ENCODE results near the gene SLC8A3.

The SLC8A3 gene

GRCh38 chr14:70113211-70113610, 75.5 kb downstream of the SLC8A3 start:
- DNase-seq, result no peak

DNA sequence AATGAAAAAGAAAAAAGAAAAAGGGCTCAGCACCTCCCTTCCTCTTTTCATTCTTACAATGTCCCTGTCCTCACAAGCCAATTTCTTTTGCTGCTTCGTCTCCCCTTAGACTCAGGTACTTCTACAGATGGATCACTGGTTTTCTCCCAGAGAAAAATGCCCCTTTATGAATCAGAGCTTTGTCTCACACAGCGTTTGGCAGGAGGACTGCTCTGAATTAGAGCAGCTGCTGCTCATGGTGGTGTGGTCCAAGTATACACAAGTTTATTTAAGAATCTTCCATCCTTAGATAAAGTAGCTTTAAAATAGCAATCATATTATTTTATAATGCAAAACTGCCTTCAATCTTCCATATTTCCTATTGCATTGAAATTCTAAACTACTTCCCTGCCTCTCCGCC, 80.3 kb downstream of the SLC8A3 start:
- DNase-seq, result no peak

GRCh38 chr14:70107309-70107708, 81.4 kb downstream of the SLC8A3 start:
- DNase-seq, result no peak

DNA sequence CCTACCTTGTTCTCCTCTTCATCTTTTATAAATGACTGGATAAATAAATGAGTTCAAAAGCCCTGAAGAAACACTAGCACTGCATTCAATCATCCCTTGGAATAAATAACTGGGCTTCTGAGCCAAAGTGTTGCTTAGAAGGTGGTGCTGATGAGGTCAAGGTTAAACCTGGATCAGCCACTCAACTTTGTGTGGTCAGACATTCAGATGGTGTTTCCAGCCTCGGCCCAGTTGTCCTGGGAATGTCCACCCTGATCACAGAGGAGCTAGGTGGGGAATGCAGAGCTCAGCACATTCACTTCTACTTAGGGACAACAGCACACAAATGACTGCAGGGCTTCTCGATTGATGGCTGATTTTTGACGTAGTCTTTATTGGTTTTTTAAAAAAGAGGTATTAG, 88.7 kb downstream of the SLC8A3 start:
- no peak for DNase-seq

DNA sequence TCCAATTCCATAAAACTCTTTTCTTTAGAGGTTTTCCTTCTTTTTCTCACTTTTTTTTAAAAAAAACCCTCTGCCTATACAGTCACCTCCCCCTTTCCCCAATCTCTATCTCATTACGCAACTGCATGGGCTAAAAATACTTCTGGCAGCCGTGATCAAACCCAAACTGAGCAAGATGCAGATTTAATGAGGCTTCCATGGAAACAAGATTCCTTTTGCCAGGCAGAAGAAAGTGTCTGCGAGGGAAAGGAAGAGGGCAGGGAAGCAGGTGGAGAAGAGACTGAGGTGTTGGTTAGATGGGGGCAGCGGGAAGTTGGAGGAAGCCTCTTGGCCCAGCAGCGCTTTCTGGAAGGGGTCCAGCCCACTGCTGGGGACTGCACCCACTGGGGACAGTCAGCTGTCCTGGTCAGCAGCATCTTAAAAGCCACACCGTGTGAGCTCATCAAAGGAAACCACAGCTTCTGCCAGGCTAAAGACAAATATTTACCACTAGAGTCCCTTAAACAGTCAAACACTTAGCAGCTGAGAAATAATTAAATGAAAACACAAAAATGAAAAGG, 90.4 kb downstream of the SLC8A3 start:
- DNase-seq, result no peak

DNA sequence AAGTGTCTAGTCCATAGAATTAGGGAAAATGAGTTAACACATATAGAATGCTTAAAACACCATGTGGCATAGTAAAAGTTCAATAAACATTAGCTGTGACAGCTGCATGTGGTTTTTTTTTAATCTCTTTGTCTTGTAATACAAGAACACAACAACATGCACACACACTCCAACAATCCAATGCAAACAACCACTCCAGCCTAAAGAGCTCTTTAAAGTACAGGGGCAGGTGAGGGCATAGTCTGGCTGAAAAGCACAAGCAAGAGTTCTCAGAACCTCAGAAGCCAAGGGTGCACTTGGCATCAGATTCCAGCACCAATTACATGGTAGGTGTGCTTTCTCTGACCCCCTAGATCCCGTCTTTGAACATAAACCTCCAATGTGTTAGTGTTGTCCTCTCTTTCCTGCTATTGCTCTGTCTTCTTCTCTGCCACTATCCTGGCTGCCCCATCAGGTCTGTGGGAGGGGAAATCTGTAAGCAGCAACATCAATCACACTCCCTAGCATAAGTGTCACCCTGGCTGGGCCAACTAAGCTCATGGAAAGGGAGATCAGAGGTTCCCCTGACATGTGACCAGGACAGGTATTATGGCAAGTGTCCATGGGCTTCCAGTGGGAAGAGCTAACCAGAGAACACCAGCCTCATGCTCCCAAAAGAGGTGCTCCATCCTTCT, 91.0 kb downstream of the SLC8A3 start:
- DNase-seq, result no peak

DNA sequence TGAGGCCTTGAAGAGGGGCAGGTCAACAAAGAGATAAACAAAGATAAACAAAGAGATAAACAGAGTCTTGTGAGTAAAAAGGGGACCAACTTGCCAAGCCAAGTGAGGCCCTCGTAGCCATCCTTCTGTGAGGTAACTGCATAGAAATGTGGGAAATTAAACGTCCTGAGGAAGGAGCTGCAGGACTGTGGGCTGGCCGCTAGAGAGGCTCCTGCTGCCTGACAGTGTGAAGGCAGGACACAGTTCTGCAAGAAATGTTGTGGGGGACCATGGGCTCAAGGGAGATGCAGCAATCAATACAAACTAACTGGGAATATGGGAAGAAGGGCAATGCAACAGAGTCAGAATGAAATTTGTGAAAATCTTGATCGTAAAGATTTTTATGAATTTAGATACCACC, 91.9 kb downstream of the SLC8A3 start:
- peak; percentile 29 for DNase-seq

DNA sequence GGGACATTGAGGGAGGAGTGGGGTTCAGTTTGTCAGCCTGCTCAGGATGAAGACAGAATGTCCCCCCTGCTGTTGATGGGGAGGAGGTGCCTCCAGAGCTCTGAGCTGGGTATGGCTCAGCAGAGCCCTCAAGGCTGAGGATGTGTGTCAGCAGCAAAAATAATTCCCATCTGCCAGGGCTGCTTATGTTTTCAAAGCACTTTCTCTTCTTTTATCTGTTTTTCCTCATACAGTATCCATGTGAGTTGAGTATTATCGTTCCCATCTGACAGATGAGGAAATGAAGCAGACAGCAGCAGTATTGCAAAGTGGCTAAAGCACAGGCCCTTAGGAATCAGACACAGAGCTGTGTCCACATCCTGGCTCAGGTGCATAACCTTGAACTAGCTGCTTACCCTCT, 94.1 kb downstream of the SLC8A3 start:
- DNase-seq, result no peak

DNA sequence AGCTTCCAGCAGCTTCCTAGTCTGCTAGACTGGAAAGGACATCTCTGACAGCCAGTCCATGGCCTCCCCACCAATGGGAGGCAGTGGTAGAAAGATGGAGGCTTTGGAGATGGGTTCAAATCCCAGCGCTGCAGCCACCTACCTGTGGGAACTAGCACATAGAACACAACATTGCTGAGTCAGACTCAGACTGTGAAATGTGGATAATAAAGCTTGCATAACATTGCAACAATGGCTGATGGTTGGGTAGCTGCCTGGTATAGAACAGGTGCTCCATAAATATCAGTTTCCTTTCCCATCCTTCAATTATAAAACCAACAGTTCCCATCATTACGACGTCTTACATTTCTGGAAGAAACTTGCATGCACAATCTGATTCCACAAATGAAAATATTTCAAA, 94.6 kb downstream of the SLC8A3 start:
- DNase-seq, result no peak

GRCh38 chr14:70093156-70093555, 95.6 kb downstream of the SLC8A3 start:
- DNase-seq, result no peak

DNA sequence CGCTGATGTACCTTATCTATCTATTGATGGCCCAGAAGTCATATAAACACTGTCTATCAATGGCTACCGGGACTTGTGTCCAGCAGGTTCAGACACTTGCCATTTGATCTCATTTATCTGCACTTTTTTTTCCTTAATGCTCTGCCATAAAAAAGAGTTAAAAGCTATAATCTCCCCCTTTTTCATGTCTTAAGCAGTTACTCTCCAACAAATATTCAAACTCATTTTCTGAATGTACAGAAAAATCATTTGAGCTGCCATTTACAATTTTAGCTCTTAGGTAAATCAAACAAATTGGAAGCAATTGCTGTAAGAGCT, 101.4 kb downstream of the SLC8A3 start:
- no peak for DNase-seq

DNA sequence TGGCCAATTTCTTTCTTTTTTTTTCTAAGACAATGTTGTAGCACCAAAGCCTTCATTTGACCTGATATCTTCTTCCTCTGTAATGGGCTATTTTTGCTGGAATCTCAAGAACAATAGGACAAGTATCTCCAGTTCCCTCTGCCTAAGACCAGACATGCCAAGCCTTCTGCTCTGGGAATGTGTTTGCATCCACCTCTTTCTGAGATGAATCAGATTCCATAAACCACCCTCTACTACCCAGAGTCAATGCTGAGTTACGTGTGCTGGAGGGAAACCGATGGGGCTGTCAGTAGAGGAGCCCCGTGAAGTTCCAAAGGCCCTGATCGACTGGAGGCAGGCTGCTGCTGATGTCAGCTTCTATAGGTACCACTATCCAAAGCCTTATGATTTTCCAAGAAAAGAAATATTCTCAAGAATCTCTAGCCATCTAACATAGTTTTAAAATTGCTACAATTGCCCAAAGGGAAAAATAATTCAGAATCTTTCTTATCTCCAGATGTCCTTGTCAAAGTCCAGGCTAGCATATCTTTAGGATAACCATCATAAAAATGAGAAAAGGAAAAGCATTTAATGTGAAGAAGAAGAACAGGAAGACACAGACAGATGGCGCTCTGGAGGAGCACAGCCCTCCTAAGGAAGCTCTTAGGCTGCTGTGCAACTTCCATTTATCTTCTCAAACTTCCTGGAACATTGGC, 101.9 kb downstream of the SLC8A3 start:
- peak; percentile 38 for DNase-seq

DNA sequence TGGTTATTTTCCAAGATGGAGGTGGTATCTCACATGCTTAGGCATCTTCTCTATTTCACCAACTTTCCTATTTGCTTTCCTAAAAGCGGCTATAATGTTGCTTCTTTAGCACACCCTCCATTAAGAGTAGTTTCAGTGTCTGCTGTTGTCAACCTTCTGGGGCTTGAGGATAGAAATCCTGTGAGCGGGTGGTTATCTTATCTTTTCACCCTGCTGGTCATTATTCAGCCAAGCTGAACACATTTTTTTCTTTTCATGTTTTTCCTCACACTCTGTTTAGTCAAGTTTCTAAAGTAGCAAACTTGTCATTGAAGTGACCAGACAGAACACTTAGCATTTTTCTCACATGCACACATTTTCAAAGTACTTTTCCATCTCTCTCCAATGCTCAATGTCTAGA, 104.5 kb downstream of the SLC8A3 start:
- DNase-seq, result no peak

DNA sequence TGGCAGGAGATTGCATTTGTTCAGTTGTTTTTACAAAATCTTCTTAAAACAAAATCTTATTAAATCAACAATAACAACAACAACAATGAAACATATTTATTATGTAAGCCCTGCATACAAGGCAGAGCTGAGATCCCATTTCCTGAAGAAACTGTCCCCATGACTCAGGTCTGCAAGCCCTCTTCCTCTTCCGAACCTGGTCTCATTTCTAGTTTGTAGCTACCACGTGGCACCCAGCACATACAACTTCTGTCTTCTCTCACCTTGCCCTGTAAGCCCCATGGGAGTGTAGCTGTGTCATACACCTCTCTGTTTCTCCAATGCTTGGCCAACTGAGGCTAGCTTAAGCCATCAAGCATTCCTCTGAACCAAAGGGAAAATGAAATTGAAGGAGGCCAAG, 106.4 kb downstream of the SLC8A3 start:
- no peak for DNase-seq

DNA sequence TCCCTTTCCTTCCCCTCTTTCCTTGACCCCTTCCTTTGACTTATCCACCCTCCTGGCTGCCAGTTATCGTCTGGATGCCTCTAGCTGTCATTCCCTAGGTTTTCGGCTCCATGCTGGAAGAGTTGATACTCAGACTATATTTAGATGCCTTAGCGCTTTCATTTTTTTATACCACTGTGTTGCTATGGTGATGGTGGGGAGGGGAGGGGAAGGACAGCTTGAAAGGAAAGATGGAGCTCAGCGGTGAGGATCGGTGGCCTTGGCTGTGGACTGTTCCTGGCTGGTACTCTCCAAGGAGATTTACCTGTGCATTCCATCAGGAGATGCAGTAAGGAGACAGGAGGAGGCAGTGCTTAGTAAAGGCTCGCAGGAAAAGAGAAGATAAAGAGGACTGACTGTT, 108.7 kb downstream of the SLC8A3 start:
- no peak for DNase-seq

GRCh38 chr14:70078329-70078728, 110.4 kb downstream of the SLC8A3 start:
- DNase-seq, result no peak

GRCh38 chr14:70077720-70078119, 111.0 kb downstream of the SLC8A3 start:
- peak; percentile 11 for DNase-seq

GRCh38 chr14:70077005-70077404, 111.7 kb downstream of the SLC8A3 start:
- DNase-seq, result no peak

DNA sequence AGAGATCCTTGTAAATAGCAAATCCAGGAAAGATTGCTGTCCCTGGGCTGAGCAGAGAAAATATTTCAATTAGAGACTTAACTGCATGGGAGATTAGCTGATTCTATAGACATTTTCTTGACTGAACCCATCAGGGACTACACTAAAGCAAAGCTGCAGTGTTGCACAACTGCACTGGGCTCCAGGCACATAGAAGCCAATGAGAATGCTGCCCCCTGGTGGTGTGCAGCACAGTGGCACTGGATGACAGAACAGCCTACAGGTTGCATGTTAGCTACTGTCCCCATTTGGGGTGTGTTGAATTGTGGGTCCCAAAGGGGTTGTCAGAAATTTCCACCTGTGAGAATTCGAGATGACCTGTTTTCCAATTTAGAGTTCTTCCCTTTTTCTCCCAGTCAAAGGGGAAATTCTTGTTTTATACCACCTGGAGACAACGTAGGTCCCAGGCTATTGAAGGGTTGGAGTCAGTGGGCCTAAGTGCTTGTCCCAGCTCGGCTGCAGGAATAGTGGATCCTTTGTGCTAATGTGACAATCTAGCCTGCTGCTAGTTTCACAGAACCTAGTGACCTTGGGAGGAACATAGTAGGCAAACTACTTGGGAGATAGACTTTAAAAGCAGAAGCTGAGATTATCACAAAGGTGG, 114.7 kb downstream of the SLC8A3 start:
- DNase-seq, result peak; percentile 69

DNA sequence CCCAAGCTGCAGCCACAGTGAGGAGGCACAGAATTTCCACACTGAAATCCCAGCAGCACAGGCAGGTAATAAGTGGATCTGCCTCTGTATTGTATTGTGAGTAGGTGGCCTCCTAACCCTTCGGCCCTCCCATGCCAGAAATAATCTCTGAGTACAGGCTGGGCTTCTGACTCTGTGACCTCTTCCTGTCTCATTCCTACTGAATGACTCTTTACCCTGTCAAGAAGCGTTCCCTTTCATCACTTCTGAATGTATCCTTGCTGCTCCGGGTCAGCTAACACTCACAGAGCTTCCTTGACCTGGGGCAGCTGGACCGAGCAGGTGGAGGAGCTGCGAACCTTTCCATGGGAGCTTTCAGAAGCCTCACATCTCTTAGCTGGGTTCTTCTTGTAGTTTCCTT, 119.6 kb downstream of the SLC8A3 start:
- no peak for DNase-seq

DNA sequence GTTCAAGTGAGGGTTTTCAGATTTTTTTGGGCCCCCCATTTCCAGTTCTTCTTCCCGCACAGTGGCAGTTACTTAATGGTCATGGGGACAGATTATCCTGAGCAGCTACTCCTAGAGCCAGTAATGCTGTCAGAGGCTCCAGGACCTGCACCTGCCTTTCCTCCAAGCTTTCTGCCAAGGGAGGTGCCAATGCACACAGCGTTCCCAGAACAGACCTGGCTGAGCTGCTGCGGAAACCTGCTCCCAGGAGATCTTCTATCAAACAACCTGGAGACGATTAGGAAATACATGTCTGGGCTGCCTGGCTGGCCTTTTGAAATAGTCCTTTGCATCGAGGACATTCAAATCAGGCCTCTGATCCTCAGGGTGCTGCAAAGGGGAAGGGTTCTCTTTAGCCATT, 120.9 kb downstream of the SLC8A3 start:
- no peak for DNase-seq

DNA sequence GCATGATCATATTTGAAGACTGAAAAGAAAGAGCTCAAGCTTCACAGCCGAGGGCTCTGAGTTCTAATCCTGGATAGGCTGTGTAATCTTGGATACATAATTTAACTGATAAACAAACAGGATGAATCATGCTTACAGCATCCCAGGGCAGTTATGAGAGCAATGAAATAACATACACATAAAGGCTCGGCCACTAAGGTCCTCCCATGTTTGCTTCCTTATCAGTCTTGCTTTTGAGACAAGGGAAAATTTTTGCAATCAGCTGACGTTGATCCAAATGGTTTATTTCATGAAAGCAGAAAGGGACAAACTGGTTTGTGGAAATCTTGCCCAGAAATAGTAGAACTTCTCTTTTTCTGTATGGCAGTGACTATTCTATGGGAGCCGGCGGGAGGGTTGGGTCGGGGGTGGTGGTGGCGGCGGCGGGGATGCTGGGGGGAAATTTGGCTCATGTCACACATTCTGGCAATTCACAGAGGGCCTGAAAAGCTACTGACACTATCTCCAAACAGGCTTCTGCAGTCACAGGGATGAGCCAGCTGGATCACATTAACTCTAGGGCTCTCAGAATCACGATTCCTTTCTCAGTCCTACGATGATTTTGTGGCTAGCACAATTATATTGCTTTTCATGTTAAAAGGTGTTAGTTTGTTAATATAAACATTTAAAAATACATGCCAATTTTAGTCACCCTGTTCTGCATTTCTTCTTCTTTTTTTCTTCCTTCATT, 124.5 kb downstream of the SLC8A3 start:
- no peak for DNase-seq

GRCh38 chr14:70061108-70061507, 127.6 kb downstream of the SLC8A3 start:
- DNase-seq, result no peak

GRCh38 chr14:70059545-70059944, 129.2 kb downstream of the SLC8A3 start:
- DNase-seq, result no peak

Measured in NCI-H146 (cell line).